ENCODE data around the gene KRT2. TPM values are rescaled to one million over a fixed set of nuclear protein-coding genes. Genes with fewer than 3 reads are reported as not detected.

KRT2 gene
- total and polyA plus RNA-seq, 2 of the 4 experiments (the other 2 are of a cell fraction), result not detected

DNA sequence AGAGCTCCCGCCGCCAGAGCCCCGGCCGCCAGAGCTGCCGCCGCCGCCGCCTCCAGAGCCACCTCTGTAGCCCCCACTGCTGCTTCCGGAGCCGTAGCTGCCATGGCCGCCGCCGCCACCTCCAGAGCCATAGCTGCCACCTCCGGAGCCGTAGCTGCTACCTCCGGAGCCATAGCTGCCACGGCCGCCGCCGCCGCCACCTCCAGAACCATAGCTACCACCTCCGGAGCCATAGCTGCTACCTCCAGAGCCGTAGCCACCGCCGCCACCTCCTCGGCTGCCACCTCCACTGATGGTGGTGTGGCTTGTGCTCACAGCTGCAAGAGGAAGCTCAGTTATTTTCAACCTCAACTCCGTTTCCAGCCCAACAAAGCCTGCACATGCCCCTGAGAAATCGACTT, 23.3 kb upstream of the KRT2 start:
- Histone ChIP-seq H3K4me1 (ENCODE audit: control insufficient read depth, insufficient read depth, low read length) (no peaks in the 10 kb centered on the region), H3K27me3 (ENCODE audit: control insufficient read depth, insufficient read depth, low read length) (peaks cover 23% of the 10 kb centered on the region), H3K14ac (replicated peaks; ENCODE audit: low read depth, low read length) (no peak overlapping the region), H2AFZ (replicated peaks; ENCODE audit: low read length, poor library complexity) (no peak overlapping the region), H2AK9ac (replicated peaks; ENCODE audit: low read depth, low read length, poor library complexity) (no peak overlapping the region), H3K23ac (ENCODE audit: low read depth, low read length) (no peak overlapping the region), H2AK5ac (ENCODE audit: low read depth, low read length) (no peak overlapping the region), H4K8ac (ENCODE audit: low read depth in 2 of 2, low read length in 2 of 2) (no peak overlapping the region), H3K36me3 (ENCODE audit: control insufficient read depth, insufficient read depth, low read length) (no peaks in the 10 kb centered on the region), H3K79me1 (ENCODE audit: low read depth in 1 of 2, low read length in 2 of 2) (no peaks in the 10 kb centered on the region), H3K56ac (ENCODE audit: extremely low read depth, insufficient read depth, low read length) (no peak overlapping the region), H3K4ac (ENCODE audit: low read depth, low read length) (no peak overlapping the region), H4K5ac (ENCODE audit: low read depth, low read length) (no peak overlapping the region), H2BK120ac (ENCODE audit: low read depth, low read length) (no peak overlapping the region), H2BK20ac (ENCODE audit: low read depth, low read length) (no peak overlapping the region), H3K18ac (ENCODE audit: low read depth, low read length) (no peak overlapping the region), H2BK15ac (ENCODE audit: low read depth, low read length) (no peak overlapping the region), H3K9me1 (ENCODE audit: insufficient read depth, low read length) (no peaks in the 10 kb centered on the region), H3K9ac (ENCODE audit: low read depth, low read length) (no peak overlapping the region), H2BK5ac (ENCODE audit: low read depth, low read length, poor library complexity, severe bottlenecking) (no peak overlapping the region), H4K20me1 (ENCODE audit: insufficient read depth, low read length) (no peaks in the 10 kb centered on the region), H3K4me2 (ENCODE audit: low read depth, low read length) (no peak overlapping the region), H3K9me3 (ENCODE audit: control insufficient read depth, insufficient read depth, low read length) (no peaks in the 10 kb centered on the region), H4K91ac (ENCODE audit: insufficient read depth, low read depth, low read length) (no peak overlapping the region), H3K4me3 (ENCODE audit: insufficient read depth, low read depth, low read length) (no peak overlapping the region), H3K27ac (ENCODE audit: insufficient read depth, low read length) (no peak overlapping the region)
- intact Hi-C loops (cut with micrococcal nuclease) (no loop called here), dilution Hi-C loops (cut with HindIII; ENCODE audit: low sequenced_read_pairs, unreplicated experiment) (no loop called here), in situ Hi-C loops (cut with MboI; ENCODE audit: low sequenced_read_pairs) (no loop called here)
- TF ChIP-seq MAZ (IDR thresholded peaks at IDR 0.05; ENCODE audit: borderline replicate concordance, low read depth, low read length) (no peak), FOS (IDR thresholded peaks at IDR 0.05; ENCODE audit: low read depth, low read length) (no peak), RAD21 (IDR thresholded peaks at IDR 0.05; ENCODE audit: low read length) (no peak), SMC3 (IDR thresholded peaks at IDR 0.05; ENCODE audit: low read depth, low read length) (no peak), MAFK (IDR thresholded peaks at IDR 0.05; ENCODE audit: low read depth, low read length) (no peak), BHLHE40 (IDR thresholded peaks at IDR 0.05; ENCODE audit: low read depth, low read length) (no peak), MXI1 (IDR thresholded peaks at IDR 0.05; ENCODE audit: borderline replicate concordance, low read depth, low read length) (no peak)
- TF ChIP-seq, protein P1, sequence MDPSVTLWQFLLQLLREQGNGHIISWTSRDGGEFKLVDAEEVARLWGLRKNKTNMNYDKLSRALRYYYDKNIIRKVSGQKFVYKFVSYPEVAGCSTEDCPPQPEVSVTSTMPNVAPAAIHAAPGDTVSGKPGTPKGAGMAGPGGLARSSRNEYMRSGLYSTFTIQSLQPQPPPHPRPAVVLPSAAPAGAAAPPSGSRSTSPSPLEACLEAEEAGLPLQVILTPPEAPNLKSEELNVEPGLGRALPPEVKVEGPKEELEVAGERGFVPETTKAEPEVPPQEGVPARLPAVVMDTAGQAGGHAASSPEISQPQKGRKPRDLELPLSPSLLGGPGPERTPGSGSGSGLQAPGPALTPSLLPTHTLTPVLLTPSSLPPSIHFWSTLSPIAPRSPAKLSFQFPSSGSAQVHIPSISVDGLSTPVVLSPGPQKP (IDR thresholded peaks at IDR 0.05; ENCODE audit: borderline replicate concordance, low read depth, low read length), result no peak
- TF ChIP-seq, protein P2, sequence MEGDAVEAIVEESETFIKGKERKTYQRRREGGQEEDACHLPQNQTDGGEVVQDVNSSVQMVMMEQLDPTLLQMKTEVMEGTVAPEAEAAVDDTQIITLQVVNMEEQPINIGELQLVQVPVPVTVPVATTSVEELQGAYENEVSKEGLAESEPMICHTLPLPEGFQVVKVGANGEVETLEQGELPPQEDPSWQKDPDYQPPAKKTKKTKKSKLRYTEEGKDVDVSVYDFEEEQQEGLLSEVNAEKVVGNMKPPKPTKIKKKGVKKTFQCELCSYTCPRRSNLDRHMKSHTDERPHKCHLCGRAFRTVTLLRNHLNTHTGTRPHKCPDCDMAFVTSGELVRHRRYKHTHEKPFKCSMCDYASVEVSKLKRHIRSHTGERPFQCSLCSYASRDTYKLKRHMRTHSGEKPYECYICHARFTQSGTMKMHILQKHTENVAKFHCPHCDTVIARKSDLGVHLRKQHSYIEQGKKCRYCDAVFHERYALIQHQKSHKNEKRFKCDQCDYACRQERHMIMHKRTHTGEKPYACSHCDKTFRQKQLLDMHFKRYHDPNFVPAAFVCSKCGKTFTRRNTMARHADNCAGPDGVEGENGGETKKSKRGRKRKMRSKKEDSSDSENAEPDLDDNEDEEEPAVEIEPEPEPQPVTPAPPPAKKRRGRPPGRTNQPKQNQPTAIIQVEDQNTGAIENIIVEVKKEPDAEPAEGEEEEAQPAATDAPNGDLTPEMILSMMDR (conservative IDR thresholded peaks at IDR 0.05; ENCODE audit: low read depth, low read length), result no peak
- 87% methylated on average over 14 of the region's 28 CpGs; no CpG with 5 or more reads in 1 of the 2 experiments for WGBS, 2 experiments (ENCODE audit: extremely low coverage in 2 of 2, insufficient read length in 1 of 2)
- CTCF ChIA-PET, result no interaction called here
- no peak for DNase-seq
- POLR2A ChIA-PET (ENCODE audit: unreplicated experiment), result no interaction called here
- no TSS peak for BruUV-seq (replicated peaks)
- ATAC-seq (ENCODE audit: low read depth), result no peak

All from IMR-90 (cell line).